Measurements from ENCODE around the gene TBC1D17.

- TF ChIP-seq POLR2A (IDR thresholded peaks at IDR 0.05) (no peak), CTCF (IDR thresholded peaks at IDR 0.05) (no peak)
These were observed 27.3 kb upstream of the TBC1D17 start for GRCh38 chr19:49850221-49850486.
